DMS153 treated with DMSO at 0.1 percent for 48 hours (cell line): ENCODE measurements around the gene SEMA3C.

Source experiments
- DNase-seq: peaks from one replicate; lab custom pipeline; 2025; ENCODE audit not compliant: unreplicated experiment; lab: John Stamatoyannopoulos, UW

Gene SEMA3C

DNA sequence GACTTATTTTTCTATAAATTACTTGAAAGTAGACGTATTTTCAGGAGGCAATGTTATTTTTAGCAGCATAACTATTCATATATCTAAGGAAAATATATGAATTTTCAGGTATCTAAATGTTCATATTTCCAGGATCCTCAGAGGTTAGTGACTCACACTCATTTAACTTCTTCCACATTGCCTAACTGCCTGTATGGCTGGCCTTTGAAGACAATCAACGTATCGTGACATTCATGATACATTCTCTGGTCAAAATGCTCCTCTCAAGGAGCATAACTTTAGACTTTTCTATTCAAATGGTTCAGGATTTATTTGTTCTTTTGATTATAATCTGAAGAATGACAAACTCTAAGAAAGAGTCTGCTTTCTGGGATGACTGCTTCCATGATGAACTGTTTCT is 89.3 kb downstream of the SEMA3C start:
- no peak for DNase-seq

DNA sequence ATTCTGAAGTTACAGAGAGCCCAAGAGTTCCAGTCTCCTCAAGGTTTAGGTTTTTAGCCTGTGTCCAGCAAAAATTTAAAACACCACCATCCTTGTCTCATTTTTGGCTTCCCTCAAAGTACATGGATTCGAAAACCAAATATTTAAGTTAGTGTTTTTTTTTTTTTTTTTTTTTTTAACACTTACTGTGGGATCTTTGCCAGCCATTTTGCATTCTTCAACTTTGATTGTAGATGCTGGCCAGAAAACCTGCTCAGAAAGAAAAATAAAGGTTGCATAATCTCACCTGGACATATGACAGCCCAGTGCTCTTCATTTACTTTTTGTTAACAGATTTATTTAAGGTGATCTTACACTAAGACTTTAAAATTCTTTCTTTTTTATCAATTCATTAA is 91.6 kb downstream of the SEMA3C start:
- no peak for DNase-seq

DNA sequence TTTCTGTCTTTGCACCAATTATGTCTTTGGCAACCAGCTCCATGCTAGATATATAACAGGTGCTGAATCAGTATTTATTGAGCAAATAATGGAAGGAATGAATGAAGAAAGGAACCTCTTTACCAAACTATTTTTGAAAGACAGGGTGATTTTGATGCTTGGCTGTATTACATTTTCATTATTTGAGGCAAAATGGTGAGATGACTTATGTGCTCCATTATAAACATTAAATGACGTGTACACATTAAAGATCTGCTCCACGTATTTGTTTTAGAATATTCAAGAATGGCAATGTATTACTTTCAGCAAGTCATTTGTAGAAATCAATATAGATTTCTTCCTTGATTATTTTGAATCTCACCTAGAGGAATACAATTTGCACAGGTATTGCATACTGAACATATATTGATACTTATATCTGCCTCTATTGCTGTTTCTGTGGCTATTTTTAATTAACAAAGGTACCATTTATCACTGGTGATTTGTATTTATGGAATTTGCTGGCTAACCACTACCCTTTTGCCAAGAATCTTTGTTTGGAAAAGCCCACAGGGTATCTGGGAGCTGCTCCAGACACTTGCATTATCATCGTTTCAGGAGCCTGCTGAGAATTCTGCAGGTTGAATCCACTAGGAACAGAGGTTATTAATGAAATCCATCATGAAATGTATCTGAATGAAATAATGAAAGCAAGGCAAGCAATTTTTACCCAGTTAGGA is 92.2 kb downstream of the SEMA3C start:
- DNase-seq, result no peak

DNA sequence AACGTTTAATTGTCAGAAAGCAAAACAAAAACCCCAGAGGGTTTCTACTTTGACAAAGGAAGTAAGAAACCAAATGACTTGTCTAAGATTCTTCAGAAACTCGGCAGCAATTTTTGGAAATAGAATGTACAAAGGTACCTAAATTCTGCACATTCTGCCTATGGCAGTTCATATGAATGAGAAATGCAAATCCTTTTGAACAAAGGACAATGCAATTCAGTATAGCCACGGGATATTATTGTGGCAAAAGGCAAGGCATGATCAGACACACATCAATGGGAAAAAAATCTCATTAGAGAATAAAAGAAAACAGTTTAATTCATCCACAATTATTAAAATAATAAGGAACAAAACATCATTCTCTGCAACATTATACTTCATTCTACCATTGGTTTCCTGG is 93.4 kb downstream of the SEMA3C start:
- DNase-seq, result no peak

DNA sequence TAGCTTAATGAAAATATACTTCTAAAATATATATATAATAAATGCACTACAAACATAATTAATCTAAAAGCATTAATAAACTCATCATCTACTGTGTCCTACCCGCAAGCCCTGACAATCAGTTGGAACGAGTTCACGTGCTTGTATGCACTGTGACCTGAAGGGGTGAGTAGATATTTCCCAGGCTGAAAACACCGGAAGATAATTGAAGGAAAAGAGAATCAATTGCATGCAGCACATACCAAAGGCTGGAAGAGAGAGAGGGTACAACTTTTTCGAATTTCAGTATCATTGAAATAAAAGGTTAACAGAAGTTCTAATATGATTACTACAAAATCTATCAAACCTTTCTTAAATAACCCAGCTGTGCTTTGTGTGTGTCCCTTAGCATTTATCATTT is 94.6 kb downstream of the SEMA3C start:
- no peak for DNase-seq

DNA sequence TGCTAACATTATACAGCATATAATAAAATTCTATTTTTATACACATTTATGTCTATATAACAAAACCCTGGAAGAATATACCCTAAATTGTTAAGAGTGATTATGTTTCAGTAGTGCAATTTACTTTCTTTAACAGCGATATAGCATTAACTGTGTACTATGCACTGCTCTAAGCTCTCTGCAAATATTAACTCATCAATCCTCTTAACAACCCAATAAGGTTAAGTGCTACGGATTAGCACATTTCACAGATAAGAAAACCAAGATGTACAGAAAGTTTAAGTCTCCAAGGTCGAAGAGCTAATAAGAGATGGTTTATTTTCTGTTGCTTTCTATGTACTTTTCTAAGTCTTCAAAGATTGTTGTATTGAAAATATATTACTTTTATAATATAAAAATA is 95.8 kb downstream of the SEMA3C start:
- DNase-seq, result no peak

DNA sequence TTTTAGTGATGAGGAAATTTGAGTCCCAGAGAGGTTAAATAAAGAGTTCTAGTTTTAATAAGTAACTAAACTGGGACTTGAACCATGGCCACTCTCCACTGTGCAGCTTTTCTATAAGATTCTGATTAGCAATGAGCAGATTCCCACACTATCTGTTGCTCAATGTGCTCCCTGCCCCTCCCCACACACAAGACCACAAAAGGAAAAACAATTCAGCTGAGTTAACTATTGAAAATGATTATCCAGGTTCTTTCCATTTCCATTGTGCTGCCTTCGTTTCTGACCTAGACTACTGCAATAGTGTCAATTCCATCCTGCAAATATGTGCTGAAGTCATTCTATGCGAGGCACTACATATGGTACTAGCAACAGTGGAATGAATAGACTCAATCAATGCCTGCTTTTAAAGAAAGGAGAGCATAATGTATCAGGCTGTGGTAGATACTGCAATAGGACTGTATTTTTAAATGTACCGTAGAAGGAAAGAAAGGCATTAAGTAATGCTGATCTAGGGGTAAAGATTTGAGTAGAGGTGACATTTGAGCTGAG is 97.0 kb downstream of the SEMA3C start:
- DNase-seq, result no peak

DNA sequence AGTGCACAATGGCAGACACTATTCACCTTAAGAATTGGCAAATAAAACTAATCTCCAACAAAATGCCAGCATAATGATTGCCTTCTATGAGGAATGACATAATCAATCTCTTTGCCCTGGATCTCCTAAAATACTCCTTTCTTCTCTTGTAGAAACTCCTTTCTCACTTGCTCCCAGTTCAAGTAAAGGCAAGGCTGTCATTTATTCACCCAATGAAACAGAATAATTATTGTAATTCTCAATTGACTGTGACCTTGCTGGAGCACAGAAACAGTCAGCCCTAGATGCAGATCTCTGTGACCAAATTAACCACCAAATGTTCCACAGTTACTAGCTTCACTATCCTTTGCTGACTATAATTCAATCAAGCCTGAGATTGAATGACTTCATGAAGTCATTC is 99.3 kb downstream of the SEMA3C start:
- no peak for DNase-seq

DNA sequence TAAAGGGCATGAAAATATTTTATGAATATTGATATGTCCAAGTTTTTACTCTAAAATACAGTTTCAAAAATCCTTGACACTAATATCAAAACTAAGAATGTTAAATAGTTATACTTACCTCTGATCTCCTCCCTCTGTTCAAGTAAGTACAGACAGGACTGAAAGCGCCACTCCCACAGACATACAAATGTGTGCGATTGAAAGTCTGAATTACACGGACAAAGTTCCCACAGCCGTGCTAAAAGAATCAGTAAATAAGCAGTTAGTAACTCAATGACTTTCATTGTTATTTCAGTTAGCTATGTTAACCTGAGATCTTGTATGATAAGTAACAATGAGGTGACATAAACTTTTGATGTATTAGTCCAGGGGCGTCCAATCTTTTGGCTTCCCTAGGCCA is 100.7 kb downstream of the SEMA3C start:
- no peak for DNase-seq

DNA sequence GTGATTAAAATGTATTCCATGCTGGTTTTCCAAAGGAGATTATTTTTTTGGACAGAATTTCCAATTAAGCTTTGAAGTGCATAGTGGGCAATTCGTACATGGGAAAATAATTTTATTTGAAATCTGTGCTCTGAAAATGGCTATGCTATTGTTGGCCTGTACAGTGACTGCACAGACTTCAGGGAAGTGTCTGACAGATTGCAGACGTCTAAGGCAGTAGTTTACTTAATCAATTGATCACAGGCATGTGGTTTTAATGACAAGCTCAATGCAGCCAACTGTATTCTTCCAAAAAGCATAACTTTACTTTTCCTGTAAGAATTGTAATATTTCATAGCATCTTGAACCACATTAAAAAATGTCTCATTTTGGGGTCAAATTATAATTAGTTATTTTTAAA is 102.0 kb downstream of the SEMA3C start:
- DNase-seq, result no peak

DNA sequence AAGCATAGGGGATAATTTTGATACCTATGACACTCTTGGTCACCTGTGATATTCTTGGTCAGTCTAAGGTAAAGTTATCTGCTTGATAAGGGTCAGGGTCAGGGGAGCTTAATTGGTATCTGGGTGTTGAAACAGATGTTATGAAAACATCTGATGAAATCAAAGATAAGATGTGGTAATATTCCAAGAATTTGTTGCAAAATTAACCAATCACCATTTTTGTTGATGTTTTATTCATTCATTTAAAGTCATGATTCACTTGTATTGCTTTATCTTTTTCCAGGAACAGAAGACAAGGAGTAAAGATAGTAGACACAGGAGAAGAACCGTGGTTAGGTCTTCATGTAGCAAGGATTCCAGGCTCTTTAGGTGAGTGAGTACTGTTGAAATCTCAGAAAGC is 103.1 kb downstream of the SEMA3C start:
- DNase-seq, result no peak

DNA sequence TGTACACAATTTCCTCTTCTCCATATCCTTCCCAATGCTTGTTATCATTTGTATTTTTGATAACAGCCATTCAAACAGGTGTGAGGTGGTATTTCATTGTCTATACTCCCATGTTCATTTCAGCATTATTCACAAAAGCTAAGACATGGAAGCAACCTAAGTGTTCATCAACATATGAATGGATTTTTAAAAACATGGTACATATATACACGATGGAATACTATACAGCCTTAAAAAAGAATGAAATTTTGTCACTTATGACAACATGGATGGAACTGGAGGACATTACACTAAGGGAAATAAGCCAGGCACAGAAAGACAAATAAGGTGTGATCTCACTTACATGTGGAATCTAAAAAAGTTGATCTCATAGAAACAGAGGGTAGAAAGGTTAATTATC is 109.3 kb downstream of the SEMA3C start:
- no peak for DNase-seq

DNA sequence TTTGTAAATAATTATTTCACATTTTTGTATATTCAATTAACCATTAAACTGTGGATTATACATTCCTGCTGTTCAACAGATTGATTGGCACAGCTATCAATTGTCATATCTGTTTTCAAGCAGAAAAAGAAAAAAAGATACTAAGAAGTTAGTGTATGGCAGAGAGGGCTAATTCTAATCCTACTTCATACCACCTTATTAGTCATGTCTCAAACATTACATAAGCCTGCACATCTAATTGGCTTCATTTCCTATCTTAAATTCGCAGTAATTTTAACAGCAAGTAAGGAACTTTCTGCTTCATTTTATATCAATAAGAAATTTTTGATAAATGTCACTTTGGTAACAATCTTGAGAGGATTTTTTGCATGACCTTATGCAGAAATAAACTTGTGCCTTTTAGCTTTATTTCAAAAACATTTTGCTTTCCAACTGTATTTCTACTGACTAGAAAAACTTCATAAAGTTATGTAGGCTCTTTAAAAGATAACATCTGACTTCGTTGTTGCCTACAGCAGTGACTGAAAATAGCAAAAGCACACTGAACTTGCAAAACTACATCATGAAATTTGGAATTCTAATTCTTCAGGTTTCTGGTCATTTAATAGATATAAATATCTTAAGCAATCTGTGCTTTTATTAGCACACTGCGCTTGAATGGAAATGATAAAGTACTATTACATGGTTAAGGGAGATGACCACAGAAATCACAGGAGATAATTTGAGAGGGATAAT is 111.5 kb downstream of the SEMA3C start:
- no peak for DNase-seq

DNA sequence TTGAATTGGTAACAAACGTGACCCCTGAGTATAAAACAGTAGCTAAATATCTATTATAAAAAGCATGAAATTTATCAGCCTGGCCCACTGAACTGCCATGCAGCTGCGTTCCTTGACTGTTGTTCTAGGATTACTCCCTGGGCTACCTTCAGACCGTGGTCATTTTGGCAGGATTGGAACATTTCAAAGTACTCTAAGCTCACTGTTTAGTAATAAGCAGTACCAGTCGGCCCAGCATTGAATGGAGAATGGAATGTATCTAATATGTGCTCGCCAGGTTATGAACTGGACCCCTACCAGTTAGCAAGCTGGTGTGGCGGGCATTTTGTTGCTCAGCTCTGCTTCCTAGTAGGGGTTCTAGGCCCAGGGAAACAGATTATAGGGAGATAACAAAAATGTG is 112.2 kb downstream of the SEMA3C start:
- no peak for DNase-seq

DNA sequence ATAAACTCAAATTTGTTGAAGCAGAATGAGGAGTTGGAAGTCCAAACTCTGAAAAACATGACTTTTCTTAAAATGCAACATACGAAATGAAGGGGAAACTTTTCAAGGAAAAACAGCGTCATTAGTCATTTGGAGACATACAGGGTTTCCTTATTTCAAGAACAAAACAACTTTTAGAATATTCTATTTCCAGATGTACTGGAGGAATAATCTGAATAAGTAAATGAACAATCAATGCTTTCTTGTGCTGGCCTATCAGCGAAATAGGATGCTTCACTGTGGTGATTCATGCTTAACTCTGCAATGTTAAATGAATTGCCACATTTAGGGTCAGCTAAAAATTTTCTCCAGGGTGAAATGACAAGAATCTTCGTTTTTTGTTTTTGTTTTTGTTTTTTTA is 114.3 kb downstream of the SEMA3C start:
- no peak for DNase-seq

DNA sequence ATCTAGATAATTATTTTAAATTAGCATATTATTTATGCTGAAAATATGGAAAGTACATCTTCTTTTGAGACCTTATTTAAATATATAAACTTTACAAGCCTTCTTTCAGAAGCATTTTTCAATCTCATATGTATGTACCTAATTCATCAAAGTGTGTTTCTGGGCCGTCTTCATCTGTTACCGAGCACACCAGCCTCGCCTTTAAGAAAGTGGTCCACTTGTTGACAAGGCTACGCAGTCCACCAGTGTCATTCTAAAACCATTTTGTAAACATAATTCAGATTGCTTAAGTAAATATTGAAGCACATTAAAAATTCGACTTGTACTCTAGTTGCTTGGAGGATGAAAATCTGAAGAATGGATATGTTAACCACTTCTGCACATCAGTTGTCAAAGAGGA is 116.3 kb downstream of the SEMA3C start:
- no peak for DNase-seq

DNA sequence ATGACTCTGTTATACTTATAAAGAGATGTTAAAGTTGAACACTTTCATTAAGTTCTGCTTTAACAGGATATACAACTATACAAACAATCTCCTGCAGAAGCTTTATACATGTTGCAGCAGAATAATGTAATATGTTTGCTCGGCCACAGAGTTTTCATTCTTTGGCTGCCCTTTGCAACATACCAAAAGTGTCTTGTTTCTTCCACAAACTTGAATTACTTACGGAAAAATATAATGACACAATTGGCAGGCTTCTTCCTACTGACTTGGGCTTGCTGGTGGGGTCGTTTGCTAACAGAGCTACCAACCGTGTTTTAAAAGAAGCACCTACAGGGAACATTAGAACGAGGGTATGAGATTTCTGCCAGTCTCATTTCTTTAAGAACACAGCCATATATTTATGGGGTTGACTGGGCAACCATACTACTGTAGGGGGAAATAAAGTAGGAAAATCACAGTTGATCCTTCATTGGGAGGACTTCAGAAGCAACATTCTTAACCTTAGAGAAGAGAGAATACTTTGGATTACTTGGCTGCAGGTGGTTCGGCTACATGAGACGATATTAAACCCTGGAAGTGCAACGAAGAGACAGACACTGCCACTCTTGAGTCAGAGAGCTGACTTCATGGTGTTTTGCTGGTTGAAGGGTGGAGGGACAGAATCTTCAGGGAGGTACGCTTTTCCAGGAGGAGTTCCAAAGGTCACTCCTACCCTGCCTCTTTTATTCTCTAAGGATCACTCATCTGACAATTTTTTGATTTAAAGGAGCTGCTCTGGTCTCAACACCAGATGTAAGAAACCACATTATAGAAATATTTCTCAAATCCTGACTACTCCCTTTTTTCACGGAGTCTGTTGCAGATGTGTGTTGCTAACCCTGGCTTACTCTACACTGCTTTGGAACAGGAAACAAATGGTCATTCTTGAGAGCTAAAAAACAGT is 123.9 kb downstream of the SEMA3C start:
- no peak for DNase-seq

DNA sequence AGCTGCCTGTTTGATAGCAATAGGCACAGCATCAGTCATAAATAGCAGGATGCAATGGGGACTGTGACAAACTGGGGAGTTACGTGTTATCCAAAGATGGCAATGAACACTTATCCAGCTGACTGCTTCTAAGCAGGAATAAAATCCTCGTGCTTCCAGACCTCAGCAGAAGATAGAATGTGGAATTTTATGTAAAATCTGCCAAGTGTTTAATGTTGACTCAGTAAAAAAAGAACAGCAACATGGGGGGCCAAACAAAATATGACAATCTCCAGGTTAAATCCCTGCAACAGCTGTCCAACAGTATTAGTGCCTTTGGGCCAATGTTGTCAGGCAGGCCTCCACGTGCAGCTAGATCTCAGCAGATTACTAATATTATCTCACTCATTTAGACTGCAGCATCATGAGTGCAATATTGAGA is 127.3 kb downstream of the SEMA3C start:
- no peak for DNase-seq

DNA sequence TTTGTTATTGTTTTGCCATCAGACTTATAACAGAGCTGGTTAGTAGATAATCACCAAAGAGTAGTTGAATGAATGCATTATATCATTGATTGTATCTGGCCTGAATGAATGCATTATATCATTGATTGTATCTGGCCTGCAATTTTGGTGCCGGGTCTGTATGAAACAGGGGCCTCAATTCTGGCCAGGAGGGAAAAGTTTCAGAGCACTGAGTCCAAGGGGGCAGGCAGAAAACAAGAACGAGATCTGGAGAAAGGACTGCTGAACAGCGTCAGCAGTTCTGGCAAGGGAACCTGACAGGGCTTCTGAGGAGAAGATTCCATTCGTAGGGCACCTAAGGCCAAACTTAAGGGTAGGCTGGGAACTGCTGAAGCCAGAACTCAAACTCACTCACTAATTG is 128.0 kb downstream of the SEMA3C start:
- no peak for DNase-seq

DNA sequence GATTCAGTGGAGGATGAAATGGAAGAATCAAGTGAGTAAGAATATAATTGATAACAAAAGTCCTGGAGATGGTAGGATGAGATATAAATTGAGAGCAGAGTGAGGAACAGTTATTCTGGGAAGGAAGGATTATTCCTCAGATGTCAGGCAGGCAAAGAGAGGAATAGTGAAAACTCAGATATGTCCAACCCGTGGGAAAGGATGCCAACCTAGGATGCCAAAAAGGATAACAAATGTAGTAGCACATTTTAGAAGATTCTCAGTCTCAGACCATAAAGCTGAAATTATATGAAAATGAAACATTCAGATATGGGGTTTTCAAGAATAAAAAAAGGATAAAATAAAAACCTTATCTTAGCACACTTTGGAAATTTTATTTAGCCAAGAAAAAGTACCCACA is 131.1 kb downstream of the SEMA3C start:
- no peak for DNase-seq

DNA sequence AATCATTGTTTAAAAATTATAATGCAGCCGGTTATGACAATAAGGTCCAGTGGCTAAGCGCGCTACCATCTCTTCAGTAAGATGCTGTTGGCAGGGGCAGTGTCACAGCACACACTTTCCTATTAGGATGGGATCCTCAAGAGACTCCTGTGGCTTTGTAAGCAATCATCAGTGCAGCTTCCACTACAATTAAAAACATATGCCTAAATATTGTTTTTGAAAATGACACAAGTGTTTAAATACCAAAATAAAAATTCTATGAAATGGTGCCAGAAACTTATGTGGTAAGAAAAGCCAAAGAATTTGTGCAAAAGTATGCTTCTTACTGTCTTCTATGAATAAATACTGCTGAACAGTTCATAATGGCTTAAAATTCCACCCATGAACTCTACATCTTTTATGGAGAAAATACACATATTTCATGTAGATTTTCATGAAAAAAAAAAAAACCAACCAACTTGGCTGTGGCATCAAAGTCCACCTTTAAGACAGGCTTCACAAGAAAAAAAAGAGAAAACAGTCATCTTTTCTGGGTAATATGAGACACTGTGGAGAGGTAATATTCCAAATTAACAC is 132.8 kb downstream of the SEMA3C start:
- DNase-seq, result no peak
